MM.1S (cell line): ENCODE measurements around the gene ENOPH1.

Source experiments
- DNase-seq: peaks from one replicate; pipeline ENCODE4 v3.0.0-alpha.2; 2015
- H2AFZ ChIP-seq: fragments of 300-600 bp; sonication (generic); 2 replicates; pipeline ENCODE4 v1.6.0; 2016; ENCODE audit warnings: antibody characterized with exemption, low read length
- H3F3A ChIP-seq: fragments of 300-600 bp; sonication (generic); 2 replicates; pipeline ENCODE4 v1.6.1; 2016; ENCODE audit warnings: mild to moderate bottlenecking, antibody characterized with exemption, low read length, moderate library complexity, mixed read lengths; ENCODE audit not compliant: insufficient read depth
- H3K27ac ChIP-seq: fragments of 300-600 bp; sonication (generic); 2 replicates; pipeline ENCODE4 v1.5.1; 2016; ENCODE audit warnings: mild to moderate bottlenecking, low read length
- H3K27me3 ChIP-seq: fragments of 300-600 bp; sonication (generic); replicated peaks from 2 replicates; pipeline ENCODE4 v1.6.0; 2016; ENCODE audit warnings: low read length; ENCODE audit not compliant: insufficient read depth
- H3K36me3 ChIP-seq: fragments of 300-600 bp; sonication (generic); replicated peaks from 2 replicates; pipeline ENCODE4 v1.6.1; 2016; ENCODE audit warnings: mild to moderate bottlenecking, low read length, mixed read lengths; ENCODE audit not compliant: insufficient read depth
- H3K4me1 ChIP-seq: fragments of 300-600 bp; sonication (generic); 2 replicates; pipeline ENCODE4 v1.6.1; 2016; ENCODE audit warnings: low read length, mixed read lengths
- H3K4me2 ChIP-seq: fragments of 300-600 bp; sonication (generic); 2 replicates; pipeline ENCODE4 v1.6.0; 2016; ENCODE audit warnings: low read depth, low read length
- H3K4me3 ChIP-seq: fragments of 300-600 bp; sonication (generic); 2 replicates; pipeline ENCODE4 v1.5.1; 2016; ENCODE audit warnings: low read length, mixed read lengths
- H3K79me2 ChIP-seq: fragments of 300-600 bp; sonication (generic); 2 replicates; pipeline ENCODE4 v1.6.1; 2016; ENCODE audit warnings: mixed run types, low read length, mixed read lengths
- H3K9ac ChIP-seq: fragments of 300-600 bp; sonication (generic); 2 replicates; pipeline ENCODE4 v1.6.1; 2016; ENCODE audit warnings: low read length, mixed read lengths
- H3K9me2 ChIP-seq: fragments of 300-600 bp; sonication (generic); replicated peaks from 2 replicates; pipeline ENCODE4 v1.6.1; 2016; ENCODE audit warnings: mild to moderate bottlenecking, low read length, mixed read lengths; ENCODE audit not compliant: insufficient read depth
- H3K9me3 ChIP-seq: fragments of 300-600 bp; sonication (generic); replicated peaks from 2 replicates; pipeline ENCODE4 v1.6.1; 2016; ENCODE audit warnings: mild to moderate bottlenecking, low read length, mixed read lengths; ENCODE audit not compliant: insufficient read depth
- H4K20me1 ChIP-seq: fragments of 300-600 bp; sonication (generic); 2 replicates; pipeline ENCODE4 v1.6.1; 2016; ENCODE audit warnings: mild to moderate bottlenecking, low read length, moderate library complexity, mixed read lengths; ENCODE audit not compliant: insufficient read depth
- CTCF ChIP-seq: fragments of 300-600 bp; sonication (generic); IDR thresholded peaks from 2 replicates; pipeline ENCODE4 v1.5.1; 2016; ENCODE audit warnings: antibody characterized with exemption, low read length, mixed read lengths
- EZH2 ChIP-seq: fragments of 300-600 bp; sonication (generic); optimal IDR thresholded peaks from 2 replicates; pipeline ENCODE3; 2017; ENCODE audit warnings: low read depth, mild to moderate bottlenecking, antibody characterized with exemption, low read length, mixed read lengths
- EZH2phosphoT487 ChIP-seq: fragments of 300-600 bp; sonication (generic); IDR thresholded peaks from 2 replicates; pipeline ENCODE4 v1.6.1; 2018; ENCODE audit warnings: antibody characterized with exemption, low read length

Gene ENOPH1

GRCh38 chr4:82422616-82423015, 7.8 kb upstream of the ENOPH1 start:
- Histone ChIP-seq H3K79me2 (peaks cover 28% of the 10 kb centered on the region), H3K27me3 (no peaks in the 10 kb centered on the region), H3K9ac (no peak overlapping the region), H4K20me1 (peaks cover 45% of the 10 kb centered on the region), H3K4me1 (peaks cover 4% of the 10 kb centered on the region; the same call in 1 of the 2 replicates), H3K27ac (no peak overlapping the region), H3K36me3 (peaks cover 36% of the 10 kb centered on the region), H3K4me2 (no peak overlapping the region), H2AFZ (no peak overlapping the region), H3K4me3 (no peak overlapping the region), H3K9me2 (no peaks in the 10 kb centered on the region), H3K9me3 (no peaks in the 10 kb centered on the region), H3F3A (peaks cover 61% of the 10 kb centered on the region)
- TF ChIP-seq CTCF (no peak), EZH2 (no peak), EZH2phosphoT487 (no peak)
- no peak for DNase-seq

- no peak for DNase-seq
- H3K79me2 ChIP-seq, result peaks cover 37% of the 10 kb centered on the region
- no peak overlapping the region for H2AFZ ChIP-seq
- no peak overlapping the region for H3K9ac ChIP-seq
- peaks cover 54% of the 10 kb centered on the region for H4K20me1 ChIP-seq
- H3F3A ChIP-seq, result peaks cover 61% of the 10 kb centered on the region
- no peak for TF ChIP-seq EZH2
- no peak for TF ChIP-seq EZH2phosphoT487
- no peak for TF ChIP-seq CTCF
- no peaks in the 10 kb centered on the region for H3K9me3 ChIP-seq
- H3K4me1 ChIP-seq, result peaks cover 4% of the 10 kb centered on the region; the same call in 1 of the 2 replicates
- no peaks in the 10 kb centered on the region for H3K9me2 ChIP-seq
- no peaks in the 10 kb centered on the region for H3K27me3 ChIP-seq
- no peak overlapping the region for H3K27ac ChIP-seq
- H3K4me3 ChIP-seq, result no peak overlapping the region
- H3K36me3 ChIP-seq, result peaks cover 36% of the 10 kb centered on the region
- H3K4me2 ChIP-seq, result no peak overlapping the region
These were observed 6.9 kb upstream of the ENOPH1 start for GRCh38 chr4:82423245-82424054.

GRCh38 chr4:82425478-82425877, 4.9 kb upstream of the ENOPH1 start:
- H3K36me3 ChIP-seq, result peaks cover 36% of the 10 kb centered on the region
- H3K4me3 ChIP-seq, result no peak overlapping the region
- H4K20me1 ChIP-seq, result peaks cover 57% of the 10 kb centered on the region
- no peaks in the 10 kb centered on the region for H3K9me3 ChIP-seq
- H3K4me2 ChIP-seq, result no peak overlapping the region
- no peak overlapping the region for H2AFZ ChIP-seq
- peaks cover 4% of the 10 kb centered on the region; the same call in 1 of the 2 replicates for H3K4me1 ChIP-seq
- no peaks in the 10 kb centered on the region for H3K27me3 ChIP-seq
- peaks cover 57% of the 10 kb centered on the region for H3F3A ChIP-seq
- peaks cover 48% of the 10 kb centered on the region for H3K79me2 ChIP-seq
- H3K27ac ChIP-seq, result no peak overlapping the region
- TF ChIP-seq EZH2, result no peak
- no peak for TF ChIP-seq CTCF
- TF ChIP-seq EZH2phosphoT487, result no peak
- DNase-seq, result no peak
- H3K9ac ChIP-seq, result no peak overlapping the region
- no peaks in the 10 kb centered on the region for H3K9me2 ChIP-seq
